Muscle of back (tissue), 11 donors: ENCODE measurements around the gene TLX2. TPM values are rescaled to one million over a fixed set of nuclear protein-coding genes. Genes with fewer than 3 reads are reported as not detected.

Source experiments
- DNase-seq, 3 donors: peaks; one replicate each; pipeline versions ENCODE4 v3.0.0 to v3.0.0-alpha.2; 2013
- polyA plus RNA-seq, 10 donors: library from polyadenylated mRNA; unstranded; fragments of 120-200 nt; gene quantifications; one replicate each; pipeline ENCODE4 v1.2.1, GENCODE V29; 2013; ENCODE audit not compliant: insufficient read length in 10 of 10

TLX2 gene
- polyA plus RNA-seq, 10 donors = 0.08 to 0.14 TPM; not detected in 8

DNA sequence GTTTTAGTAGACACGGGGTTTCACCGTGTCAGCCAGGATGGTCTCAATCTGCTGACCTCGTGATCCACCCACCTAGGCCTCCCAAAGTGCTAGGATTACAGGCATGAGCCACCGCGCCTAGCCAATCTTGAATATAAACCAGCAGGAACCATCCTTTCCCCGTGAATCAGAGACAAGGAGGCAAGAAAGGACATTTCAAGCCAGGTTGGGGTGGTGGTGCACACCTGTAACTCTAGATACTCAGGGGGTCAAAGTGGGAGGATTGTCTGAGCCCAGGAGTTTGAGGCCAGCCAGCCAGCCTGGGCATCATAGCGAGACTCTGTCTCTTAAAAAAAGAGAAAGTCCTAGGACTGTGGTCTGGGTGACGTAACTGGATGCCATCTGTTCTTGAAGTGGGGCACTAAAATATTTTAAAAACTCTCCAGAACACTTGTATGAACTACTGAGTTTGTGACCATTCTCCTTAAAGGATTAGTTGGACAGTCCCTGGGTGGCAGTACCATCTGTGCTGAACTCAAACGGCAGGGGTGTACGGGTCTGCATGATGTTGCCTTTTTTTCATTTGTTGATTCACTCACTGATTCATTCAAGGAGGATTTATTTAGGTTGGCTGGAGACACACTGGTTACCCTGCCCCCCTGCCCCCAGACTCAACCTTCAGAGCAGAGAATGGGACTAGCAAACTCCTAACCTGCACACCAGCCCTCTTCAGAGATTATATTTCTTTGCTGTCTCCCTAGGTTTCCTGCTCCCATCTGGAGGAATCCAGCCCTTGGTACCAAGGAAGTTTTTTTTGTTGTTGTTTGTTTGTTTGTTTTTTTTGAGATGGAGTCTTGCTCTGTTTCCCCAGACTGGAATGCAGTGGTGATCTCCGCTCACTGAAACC is 2.9 kb upstream of the TLX2 start:
- DNase-seq = no peak

DNA sequence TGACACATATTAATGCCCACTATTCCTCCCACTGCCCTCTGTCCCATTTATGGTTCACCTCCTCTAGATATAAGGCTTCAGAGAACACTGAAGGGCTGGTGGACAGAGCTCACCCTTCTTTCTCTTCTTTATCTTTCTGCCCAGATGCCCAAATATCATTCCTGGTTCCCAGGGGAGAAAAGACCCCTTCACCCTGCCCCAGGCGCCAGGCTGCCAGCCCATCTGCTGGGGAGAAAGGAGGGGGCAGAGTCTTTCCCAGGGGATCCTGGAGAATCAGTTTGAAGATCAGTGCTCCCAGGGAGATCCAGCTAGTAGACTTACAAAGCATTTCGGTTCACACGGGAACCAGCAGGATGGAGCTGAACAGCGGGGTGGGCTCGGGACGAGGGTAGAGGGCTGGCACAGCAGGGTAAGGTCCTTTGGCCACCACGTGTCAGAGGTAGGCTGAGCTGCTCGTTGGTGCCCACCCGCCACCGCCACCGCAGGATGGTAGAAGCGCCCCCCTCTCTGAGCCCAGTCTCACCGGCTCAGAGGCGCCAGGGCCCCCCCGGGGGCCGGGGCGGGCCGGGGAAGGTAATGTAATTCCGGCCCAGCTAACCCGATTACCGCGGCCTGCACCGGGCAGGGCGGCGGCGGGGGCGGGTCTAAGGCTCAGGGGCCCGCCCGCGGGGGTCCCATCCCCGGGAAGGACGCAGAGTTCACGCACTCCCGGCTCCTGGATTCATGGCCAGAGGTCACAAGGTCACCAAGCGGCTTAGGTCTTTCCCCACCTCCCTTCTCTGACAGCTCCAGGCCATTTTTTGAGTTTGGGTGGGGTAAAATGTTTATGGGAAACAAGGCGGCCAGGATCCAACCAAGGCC is 1.3 kb upstream of the TLX2 start:
- DNase-seq = no peak

DNA sequence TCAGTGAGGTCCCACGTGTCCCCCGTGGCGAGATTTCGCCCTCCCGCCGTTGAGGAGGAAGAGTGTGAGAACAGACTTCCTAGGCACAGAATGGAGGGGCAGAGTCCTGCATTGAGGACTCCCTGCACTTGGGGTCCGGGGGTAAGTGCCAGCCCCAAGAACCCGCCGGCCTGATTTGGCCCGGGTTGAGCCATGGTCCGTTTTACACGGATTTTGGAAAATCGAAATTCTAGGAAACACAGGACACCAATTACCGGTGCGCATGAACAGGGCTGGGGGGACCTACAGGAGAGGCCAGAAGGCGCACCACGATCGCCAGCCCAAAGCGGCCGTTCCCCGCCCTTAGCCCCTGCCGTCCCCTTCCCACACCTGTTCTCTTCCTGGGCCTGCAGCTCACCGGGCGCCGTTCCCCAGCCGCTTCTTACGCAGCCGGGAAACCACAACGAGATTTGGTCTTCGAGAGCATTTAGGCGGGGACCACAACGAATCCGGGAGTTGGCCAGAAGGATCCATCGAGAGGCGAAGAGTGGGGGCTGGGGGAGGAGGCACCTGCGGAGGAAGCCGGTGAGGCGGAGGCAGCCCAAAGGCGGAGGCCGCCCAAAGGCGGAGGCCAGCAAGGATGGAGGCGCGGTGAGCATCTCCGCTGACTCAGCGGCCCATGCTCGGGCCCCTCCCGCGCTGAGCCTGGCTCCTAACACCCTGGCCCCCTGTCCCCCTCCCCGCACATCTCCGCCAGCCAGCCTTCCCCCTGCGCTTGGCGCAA is 464 bp upstream of the TLX2 start:
- peak in 1 of 3 donors; percentile 73 for DNase-seq

DNA sequence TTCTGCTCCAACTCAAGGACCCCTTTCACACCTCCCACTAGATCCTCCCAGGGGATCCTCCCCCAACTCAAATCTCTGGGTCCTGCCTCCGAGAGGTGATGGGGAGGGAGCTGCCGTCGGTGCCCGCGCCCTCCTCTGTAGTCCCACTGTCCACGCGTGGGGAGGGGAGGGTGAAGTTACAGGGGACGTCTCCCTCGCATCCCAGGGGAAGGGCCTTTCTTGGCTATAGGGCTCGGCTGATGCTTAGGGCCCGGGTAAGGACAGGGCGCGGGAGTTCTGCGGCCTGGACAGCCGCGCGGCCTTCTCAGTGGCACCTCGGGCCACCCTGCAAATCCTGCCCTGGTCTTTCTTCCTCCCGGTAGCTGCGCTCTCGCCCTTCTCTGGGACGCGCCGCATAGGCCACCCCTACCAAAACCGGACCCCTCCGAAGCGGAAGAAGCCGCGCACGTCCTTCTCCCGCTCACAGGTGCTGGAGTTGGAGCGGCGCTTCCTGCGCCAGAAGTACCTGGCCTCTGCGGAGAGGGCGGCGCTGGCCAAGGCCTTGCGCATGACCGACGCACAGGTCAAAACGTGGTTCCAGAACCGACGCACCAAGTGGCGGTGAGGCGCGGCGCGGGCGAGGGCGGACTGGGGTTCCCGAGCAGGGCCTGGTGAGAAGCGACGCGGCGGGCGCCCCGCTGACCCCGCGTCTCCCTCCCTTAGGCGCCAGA is 1.2 kb downstream of the TLX2 start:
- peak in 1 of 3 donors; percentile 55 for DNase-seq

DNA sequence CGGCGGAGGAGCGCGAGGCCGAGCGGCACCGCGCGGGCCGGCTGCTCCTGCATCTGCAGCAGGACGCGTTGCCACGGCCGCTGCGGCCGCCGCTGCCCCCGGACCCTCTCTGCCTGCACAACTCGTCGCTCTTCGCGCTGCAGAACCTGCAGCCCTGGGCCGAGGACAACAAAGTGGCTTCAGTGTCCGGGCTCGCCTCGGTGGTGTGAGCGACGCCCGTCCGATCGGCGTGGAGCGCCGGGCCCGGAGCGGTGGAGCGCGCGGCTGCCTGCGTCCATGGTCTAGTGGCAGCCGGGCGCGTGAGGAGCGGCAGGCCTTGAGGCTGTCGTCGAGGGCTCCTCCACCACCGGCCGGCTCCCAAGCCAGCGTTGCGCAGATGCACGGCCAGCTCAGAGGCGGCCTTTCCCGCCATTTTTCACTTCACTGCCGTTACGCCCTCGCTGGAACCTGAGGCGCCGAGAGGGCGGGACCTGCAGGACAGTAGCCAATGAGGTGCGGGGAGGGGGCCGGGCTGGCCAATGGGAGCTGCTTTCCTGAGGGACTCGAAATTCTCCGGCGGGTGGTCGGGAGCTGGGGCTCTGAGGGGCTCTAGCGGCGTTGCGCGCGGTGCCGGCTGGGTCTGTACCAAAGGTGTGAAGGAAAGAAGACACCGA is 1.9 kb downstream of the TLX2 start:
- DNase-seq = peak; percentile 41 to 81 (median 64)

DNA sequence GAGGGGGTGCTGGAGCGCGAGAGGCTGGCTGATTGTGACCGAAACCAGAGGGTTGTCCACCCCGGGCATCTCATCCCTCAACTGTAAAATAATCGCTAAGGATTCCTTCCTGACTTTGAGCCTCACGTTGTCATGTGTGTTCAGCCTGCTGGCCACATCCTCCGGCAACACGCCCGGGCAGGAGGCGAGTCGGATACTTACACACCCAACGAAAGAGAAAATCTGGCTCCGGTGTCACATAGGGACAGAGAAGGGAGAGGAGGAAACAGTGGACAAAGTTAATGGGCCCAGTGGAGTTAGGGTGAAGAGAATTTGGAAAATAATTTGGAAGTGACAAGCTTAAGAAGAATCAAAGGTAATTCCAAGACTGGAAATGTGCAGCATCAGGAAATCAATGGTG is 2.4 kb downstream of the TLX2 start:
- no peak for DNase-seq

DNA sequence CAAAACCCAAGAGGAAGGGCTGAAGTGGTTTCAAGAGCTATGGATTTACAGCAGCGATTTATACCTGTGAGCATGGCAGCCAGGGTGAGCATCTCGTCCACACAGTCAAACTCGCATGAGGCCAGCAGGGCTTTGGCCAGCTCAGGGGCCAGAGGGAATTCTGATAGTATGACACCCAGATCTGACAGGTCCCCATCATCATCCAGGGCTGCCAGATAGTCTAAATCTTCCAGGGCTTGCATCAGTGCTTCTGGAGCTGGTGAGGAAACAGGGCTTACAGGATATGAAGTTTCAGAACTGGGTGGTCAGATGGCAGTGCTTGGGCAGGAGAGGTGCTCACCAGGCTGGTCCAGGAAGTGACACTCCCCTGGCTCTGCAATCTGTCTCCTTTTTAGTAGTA is 8.3 kb downstream of the TLX2 start:
- DNase-seq = no peak

DNA sequence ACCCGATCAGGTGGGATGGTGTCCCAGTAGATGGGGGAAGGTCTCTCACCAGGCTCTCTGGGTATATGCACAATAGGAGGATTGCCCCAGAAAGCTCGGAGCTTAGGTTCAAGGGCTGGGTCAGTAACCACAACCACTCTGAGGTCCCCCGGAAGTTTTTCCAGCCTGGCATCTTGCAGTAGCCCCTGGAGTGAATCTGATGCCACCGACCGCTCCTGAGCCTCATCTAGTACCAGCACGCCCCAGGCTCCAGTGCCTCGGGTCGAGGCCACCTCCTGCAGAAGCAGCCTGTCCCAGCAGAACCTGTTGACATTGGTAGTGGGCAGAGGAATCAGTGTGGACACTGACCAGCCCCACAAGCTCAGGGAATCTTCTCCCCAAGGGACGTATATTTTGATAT is 9.8 kb downstream of the TLX2 start:
- no peak for DNase-seq

DNA sequence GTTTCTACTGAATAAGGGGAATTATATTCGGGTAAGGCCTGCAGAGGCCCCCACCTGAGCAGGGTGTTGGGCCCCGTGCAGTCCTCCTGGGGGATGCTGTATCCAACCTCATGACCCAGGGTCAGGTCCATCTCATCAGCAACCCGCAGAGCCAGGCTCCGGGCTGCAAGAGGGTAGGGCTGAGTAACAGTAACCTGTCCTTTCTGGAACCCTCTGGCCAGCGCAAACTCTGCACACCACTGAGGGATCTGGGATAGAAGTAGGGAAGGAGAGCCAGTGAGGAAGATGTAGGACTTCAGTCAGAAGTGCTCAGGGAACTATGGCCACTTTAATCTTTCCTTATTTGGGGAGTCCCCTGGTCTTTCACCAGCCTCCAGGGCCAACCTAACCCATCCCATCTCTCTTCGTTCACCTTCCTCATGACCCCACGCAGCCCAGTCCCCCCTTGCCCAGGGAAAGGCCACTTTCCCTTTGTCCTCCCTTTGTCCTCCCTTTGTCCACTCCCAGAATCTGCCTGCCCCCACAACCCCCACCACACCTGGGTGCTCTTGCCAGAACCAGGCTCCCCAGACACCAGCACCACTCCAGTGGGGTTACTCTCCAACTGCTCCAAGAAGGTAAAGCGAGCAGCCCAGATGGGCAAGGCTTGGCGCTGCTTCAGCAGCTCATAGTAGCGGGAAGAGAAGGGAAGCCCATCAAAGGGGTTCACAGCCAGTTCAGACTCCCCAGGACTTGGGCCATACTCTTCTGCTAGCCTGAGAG is 10.9 kb downstream of the TLX2 start:
- DNase-seq = no peak

DNA sequence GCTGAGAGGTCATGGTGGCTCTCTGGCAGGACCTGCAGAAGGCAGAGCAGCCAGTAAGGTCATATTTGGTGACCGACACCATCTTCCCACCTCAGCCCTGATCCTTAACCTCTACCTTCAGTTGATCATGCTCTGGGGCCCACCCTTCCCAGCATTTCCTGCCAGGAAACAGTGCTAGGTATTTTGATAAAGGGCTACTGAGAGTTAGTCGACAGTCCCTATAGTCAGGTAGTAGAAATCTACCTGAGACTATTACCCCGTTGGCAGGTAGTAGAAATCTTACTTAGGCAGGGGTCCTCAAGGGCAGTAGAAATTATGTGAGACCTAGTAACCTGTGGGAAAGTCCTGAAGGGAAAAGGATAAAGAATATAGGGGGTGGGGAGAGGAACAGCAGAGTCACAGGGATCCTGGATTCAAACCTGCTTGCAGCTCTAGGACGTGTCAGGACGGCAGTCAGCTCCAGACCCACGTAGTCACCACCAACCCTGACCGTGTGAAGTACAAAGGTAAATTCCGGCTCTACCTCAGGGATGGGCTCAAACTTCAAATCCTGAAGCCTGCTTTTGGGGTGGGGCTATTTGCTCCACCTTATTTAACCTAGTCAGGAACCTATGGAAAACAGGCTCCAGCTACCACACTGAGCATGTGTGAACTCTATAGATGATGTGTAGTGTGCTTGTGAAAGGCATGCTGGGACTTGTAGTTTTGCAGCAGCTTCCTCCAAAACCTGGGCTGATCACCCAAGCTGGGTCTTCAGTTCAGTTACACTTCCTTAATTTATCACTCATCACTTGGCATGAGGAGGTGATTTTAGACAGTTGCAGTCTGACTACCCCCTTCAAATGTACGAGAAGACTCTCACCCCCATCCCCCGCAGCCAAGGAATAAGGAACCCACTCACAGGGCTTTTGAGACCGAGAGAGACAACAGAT is 11.7 kb downstream of the TLX2 start, which contains the start of gene DQX1:
TSS of gene DQX1 (minus strand) at position 515 of the 932 bp plus-strand sequence. CDS start at position 13, 502 bp downstream.
- DNase-seq = peak in 1 of 3 donors; percentile 56

DNA sequence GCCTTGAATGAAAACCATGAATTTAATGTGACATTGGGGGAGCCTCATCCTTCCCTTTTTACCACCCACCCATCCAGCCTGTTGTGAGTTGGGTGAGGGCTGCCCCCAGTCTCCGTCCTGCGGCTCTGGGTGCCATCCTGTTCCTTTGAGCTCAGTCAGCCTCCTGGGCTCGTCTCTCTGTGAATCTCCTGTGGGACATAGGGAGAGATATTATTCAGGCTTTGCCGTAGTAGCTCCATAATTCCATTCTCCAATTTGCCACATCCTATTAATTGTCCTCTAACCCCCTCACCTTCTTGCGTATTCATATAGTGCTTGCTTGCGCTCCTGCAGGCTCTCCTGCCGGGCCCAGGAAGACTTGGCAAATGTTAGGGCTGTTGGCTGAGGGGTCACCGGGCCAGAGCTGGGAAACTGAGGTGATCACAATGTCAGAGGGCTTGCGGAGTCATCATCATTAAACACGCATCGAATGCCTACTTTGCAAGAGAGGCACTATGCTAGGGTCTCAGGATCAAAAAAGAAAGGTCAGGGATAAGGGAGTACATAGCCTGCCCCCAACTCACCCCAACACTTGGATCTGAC is 12.5 kb downstream of the TLX2 start:
- no peak for DNase-seq

DNA sequence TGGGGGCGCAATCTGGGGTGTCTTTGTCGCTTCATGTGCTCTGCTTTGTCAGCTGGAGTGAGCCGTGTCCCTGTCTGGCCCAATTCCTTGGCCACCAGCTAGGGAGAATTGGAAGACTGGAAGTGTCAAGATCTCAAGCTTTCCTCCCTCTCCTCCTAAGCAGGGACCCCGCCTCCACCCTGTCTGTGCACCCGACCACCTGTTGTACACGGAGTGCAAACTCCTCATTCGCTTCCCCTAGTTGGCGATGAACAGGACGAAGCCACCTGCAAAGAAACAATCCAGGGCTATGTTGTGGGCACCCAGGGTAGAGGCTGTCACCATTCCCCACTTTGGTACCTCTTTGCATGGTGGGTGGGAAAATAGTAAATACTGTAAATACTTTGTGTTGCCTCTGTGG is 13.5 kb downstream of the TLX2 start:
- no peak for DNase-seq

DNA sequence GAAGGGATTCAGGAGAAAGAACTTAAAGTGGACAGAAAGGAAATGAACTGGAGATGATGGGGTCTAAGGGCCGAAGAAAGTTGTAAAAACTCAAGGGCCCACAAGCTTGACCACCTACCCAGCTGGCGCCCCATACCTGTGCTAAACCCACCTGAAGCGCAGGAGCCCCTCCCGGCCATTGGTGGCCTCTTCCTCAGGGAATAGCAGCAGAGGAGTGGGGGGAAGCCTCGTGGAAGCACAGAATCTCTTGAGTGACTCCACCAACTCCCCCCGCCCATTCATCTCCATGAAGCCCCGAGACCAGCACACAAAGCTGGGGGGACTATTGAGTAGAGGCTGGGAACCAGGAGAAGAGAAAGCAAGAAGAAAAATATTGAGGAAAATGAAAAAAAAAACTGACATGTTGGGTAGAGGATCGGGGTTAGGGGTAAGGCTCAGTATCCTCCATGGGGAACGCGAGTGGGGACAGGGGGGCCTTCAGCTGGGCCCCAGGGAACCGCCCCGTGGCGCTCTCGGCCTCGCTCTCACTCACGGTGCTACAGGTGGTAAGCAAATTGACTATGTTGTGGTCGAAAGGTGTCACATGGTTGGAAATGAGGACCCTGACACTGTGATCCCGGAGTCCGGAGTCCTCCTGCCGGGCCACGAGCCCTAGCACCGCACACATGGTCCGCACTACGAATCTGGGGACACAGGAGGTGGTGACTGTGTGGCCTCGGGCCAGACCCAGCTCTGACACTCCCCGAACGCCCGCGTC is 14.5 kb downstream of the TLX2 start:
- DNase-seq = no peak

DNA sequence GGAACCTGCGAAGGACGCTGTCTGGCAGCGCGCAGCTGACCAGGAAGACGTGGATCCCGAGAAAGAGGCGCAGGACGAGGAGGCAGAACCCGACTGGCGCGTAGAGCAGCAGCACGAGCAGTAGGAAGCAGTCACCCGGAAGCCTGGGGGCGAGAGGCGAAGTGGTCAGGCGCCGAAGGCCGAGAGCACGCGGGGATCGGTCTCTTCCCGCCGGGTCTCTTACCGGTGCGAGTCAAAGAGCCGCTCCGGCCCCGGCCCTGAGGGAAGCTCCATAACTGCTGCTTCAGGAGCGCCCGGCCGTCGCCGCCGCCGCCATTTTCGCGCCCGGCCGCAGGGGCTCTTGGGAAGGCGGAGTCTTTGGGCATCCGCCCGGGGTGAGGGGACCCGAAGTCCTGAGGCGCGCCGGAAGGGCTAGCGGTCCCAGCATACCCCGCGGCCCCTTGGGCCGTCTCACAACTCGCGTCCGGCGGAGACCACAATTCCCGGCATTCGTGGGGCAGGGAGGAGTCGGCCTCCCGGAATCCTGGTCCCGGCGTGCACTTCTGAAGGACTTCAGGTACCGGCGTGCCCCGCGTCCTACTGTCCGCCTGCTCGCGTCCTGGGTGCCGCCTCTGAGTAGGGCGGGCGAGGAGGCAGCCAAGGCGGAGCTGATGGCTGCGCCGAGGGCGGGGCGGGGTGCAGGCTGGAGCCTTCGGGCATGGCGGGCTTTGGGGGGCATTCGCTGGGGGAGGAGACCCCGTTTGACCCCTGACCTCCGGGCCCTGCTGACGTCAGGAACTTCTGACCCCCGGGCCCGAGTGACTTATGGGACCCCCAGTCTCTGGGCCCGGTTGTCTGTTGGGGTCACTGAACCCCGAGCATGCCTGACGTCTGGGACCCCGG is 15.3 kb downstream of the TLX2 start, which contains the start of the genes AUP1 and HTRA2:
TSS of gene AUP1 (minus strand) at position 350 of the 882 bp plus-strand sequence. CDS start at position 273, 77 bp downstream.
TSS of gene HTRA2 (plus strand) at position 577 of the 882 bp plus-strand sequence. CDS start at position 651, 74 bp downstream.
- peak; percentile 99 for DNase-seq

DNA sequence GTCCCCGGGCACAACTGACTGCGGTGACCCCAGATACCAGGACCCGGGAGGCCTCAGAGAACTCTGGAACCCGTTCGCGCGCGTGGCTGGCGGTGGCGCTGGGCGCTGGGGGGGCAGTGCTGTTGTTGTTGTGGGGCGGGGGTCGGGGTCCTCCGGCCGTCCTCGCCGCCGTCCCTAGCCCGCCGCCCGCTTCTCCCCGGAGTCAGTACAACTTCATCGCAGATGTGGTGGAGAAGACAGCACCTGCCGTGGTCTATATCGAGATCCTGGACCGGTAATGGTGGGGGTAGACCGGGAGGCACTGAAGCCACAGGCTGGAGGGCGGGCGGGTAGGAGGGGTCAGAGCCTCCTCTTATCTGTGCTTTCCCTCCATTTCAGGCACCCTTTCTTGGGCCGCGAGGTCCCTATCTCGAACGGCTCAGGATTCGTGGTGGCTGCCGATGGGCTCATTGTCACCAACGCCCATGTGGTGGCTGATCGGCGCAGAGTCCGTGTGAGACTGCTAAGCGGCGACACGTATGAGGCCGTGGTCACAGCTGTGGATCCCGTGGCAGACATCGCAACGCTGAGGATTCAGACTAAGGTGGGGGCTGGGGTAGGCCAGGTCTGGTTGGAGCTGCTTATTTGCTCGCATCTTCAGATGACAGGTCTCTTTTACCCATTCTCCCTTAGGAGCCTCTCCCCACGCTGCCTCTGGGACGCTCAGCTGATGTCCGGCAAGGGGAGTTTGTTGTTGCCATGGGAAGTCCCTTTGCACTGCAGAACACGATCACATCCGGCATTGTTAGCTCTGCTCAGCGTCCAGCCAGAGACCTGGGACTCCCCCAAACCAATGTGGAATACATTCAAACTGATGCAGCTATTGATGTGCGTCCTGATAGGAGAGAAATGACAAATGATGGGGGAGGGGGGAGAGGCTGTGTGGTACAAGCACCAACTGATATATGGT is 16.3 kb downstream of the TLX2 start:
- peak in 1 of 3 donors; percentile 80 for DNase-seq
